Right renal cortex interstitium (tissue), 3 donors: Measurements from ENCODE around the gene RAP1GAP2. TPM values are rescaled to one million over a fixed set of nuclear protein-coding genes. Genes with fewer than 3 reads are reported as not detected.
"Not testable (repeated sequence)": the region's sequence is repeated elsewhere in the genome, so short reads cannot be mapped to it uniquely, and the experiment has no call there.

Experiments
- DNase-seq, 3 donors: peaks; one replicate each; pipeline ENCODE4 v3.0.0-alpha.2; 2013; ENCODE audit warnings: low read depth in 3 of 3, low spot score in 2 of 3
- polyA plus RNA-seq, 3 donors: library from polyadenylated mRNA; unstranded; fragments of 120-200 nt; gene quantifications; one replicate each; pipeline ENCODE4 v1.2.1, GENCODE V29; 2013; ENCODE audit not compliant: insufficient read length in 3 of 3

The RAP1GAP2 gene
- polyA plus RNA-seq, 3 donors: 21.2 to 26.3 (median 22.5) TPM

DNA sequence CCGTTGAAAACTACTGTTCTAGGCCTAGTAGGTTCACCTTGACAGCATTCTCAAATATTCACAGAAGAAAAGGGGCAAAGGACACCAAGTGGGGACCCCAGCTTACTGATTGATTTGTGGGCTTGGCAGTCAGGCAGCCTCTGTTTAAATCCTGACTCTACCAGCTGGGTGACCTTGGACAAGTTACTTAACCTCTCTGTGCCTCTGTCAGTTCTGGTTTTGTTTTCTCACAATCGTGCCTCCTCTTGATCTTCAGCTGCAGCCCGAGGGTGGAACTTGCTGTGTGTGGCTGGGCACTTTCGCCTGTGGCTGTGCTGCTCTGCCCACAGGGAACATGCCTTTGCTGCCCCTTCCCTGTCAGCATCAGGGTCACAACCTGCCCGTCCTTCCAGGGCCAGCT, 17.8 kb downstream of the RAP1GAP2 start:
- no peak for DNase-seq

- DNase-seq: no peak
Observed at GRCh38 chr17:2814481-2815341, 18.5 kb downstream of the RAP1GAP2 start.

DNA sequence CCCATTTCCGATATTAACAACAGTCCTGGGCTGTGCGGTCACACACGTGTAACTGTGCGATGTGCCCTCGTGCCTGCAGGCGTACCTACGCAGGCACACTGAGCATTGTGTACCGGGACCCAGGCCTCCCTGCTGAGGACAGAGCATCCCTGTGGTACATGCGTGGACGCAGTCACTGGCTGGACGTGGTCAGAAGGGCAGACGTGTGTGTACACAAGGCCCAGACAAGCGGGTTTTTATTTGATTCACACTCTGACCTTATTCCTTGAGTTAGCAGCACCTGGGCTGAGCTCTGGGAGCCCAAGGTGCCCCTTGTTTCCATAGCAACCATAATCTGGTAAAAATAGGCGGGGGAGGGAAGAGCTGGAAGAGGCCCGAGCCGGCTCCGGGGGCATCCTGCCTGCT, 19.5 kb downstream of the RAP1GAP2 start:
- DNase-seq: no peak

DNA sequence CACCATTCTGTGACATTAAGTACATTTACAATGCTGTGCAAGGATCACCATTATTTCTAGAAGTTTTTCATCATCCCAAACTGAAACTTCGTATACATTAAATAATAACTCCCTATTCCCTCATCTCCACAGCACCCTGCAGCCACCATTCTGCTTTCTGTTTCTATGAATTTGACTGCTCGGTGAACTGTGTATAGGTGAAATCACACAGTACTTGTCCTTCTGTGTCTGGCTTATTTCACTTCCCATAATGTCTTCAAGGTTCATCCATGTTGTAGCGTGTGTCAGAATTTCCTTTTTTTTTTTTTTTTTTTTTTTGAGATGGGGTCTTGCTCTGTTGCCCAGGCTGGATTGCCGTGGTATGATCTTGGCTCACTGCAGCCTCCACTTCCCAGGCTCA, 20.4 kb downstream of the RAP1GAP2 start:
- no peak for DNase-seq

DNA sequence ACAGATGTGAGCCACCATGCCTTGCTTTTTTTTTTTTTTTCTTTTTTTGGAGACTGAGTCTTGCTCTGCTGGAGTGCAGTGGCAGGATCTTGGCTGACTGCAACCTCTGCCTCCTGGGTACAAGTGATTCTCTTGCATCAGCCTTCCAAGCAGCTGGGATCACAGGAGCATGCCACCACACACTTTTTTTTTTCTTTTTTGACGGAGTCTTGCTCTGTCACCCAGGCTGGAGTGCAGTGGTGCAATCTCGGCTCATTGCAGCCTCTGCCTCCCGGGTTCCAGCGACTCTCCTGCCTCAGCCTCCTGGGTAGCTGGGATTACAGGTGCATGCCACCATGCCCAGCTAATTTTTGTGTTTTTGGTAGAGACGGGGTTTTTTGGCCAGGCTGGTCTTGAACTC, 23.1 kb downstream of the RAP1GAP2 start:
- DNase-seq: not testable (repeated sequence)

- DNase-seq: no peak
Observed at GRCh38 chr17:2819921-2820501, 23.8 kb downstream of the RAP1GAP2 start.

- no peak for DNase-seq
Observed at GRCh38 chr17:2821868-2822267, 25.6 kb downstream of the RAP1GAP2 start.

- no peak for DNase-seq
Observed at GRCh38 chr17:2822358-2822757, 26.1 kb downstream of the RAP1GAP2 start.

- no peak for DNase-seq
Observed at GRCh38 chr17:2825253-2825970, 29.2 kb downstream of the RAP1GAP2 start.

- no peak for DNase-seq
Observed at GRCh38 chr17:2828397-2829038, 32.3 kb downstream of the RAP1GAP2 start.

GRCh38 chr17:2830678-2831077, 34.4 kb downstream of the RAP1GAP2 start:
- no peak for DNase-seq

- DNase-seq: no peak
Observed at GRCh38 chr17:2835780-2836179, 39.5 kb downstream of the RAP1GAP2 start.

- DNase-seq: no peak
Observed at GRCh38 chr17:2837147-2837561, 40.9 kb downstream of the RAP1GAP2 start.

DNA sequence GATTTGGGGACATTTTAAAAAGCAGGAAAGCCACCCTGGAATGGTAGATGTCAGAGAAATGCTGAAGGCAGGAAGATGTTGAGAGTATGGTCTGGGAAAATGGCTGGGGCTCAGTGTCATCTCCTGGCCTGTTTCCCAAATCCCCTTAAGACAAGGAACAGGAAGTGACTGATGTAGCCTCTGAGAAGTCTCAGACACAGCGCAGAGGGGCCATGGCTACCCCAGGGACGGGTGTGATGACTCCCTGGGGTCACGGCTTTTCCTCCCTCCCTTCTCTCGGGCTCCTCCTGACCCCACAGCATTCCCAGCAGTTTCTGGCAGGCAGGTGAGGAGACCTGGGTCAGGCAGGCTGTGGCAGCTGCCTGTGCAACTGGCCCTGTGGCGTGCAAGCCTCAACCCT, 45.4 kb downstream of the RAP1GAP2 start:
- DNase-seq: no peak

DNA sequence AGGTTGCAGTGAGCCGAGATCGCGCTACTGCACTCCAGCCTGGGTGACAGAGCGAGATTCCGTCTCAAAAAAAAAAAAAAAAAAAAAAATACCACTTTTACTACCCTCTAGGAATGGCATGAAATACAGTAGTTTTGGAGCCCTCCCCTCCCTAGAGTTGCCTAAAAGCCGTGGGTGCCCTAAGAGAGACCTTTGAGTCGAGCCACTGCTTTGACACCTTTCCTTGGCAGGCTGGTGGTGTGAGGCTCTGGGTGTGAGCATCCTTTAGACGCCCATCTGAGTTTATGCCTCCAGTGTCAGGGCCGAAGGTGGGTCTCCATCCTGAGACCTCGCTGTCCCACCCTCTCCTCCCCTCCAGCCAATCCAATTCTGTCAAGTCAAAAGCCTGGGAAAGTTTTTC, 46.2 kb downstream of the RAP1GAP2 start:
- DNase-seq: no peak

GRCh38 chr17:2844416-2844815, 48.2 kb downstream of the RAP1GAP2 start:
- no peak for DNase-seq

DNA sequence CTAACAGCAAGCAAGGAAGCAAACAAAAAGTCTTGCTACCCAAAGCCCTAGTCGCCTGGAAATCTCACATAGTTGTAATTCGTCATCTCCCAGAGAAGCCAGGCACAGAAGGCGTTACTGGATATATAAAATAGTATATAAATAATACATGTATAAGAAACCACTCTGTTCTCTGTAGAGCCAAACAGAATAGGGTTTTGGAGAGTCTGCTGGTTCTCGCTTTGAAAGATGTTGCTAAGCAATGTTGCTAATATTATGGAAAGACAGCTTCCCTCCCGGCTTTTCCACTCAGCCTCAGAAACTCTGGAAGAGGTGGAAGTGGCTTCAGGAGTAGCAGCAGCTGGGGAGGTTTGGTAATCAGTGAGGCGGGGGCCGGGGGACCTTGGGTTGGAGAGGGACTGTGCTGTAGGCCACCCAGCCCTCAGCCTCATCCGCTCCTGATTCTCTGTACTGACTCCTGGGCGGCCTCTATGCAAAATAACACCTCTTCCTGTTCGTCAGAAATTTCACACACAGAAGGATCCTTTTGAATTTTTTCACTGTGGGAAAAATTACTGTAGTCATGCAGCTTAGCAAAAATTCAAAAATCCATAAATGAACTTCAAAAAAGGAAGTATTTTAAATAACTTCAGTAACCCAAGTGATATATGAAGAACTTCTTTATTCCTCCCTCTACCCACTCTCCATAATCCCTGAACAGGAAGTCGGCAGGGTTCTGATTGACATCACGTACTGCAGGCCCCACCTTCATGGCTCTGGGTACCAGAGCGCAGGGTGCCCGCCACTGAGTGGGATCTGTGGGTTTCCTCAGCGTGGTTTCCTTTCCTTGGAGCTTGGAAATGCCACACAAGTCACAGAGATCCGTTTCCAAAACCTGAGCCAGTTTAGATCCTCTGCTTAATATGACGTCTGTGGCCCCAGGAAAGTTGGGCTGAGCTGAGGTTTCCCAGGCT, 51.4 kb downstream of the RAP1GAP2 start:
- DNase-seq: no peak

DNA sequence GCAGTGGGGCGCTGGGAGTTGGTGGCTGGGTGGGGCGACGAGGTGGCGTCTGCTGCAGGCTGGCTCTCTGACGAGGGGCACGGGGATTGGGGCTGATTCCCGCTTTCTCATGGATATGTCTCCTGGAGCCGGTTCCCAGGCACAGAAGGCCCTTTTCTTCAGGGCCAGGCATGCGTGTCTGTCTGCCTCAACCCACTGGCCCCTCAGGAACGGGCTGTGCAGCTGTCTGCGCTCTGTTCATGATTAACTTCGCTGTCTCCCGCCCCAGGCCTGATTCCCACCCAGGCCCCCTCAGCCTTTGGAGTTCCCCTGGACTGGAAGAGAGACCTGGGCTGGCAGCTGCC, 53.1 kb downstream of the RAP1GAP2 start:
- no peak for DNase-seq

DNA sequence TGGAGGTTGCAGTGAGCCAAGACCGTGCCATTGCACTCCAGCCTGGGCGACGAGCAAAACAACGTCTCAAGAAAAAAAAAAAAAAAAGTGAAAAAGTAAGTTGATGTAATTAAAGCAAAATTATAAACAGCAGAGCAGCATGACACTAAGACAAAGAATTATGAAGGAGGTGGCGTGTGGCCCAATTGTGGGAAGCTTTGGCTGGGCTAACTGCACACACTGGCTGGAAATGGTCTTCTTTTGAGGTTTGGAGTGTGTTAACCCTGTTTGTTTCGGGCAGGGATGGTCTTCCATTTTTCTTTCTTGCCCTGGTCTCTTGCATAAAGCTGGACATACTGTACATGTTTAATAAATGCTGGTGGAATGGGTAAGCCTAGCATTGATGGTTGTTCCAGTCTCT, 54.8 kb downstream of the RAP1GAP2 start:
- no peak for DNase-seq

DNA sequence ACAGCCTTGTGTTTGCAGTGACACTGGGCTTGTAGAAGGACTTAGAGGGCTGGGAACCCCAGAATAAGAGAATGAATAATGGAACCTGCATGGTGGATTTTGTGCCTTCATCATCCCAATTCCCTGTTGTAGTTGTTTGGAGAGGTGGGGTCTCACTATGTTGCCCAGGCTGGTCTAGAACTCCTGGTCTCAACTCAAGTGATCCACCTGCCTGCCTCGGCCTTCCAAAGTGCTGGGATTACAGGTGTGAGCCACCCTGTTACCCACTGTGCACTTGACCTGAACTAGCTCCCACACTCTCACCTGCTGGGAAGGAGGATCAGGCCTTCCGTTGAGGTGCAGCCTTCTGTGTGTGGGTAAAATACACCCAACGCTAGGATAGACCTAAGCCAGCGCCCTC, 55.4 kb downstream of the RAP1GAP2 start:
- no peak for DNase-seq
